Thoracic aorta (tissue), 2 donors: Measurements from ENCODE around the gene NDUFV2. TPM values are rescaled to one million over a fixed set of nuclear protein-coding genes. Genes with fewer than 3 reads are reported as not detected.
A peak's percentile ranks its signal among the peaks of the same experiment; 100 is the strongest.

Experiments used
- ATAC-seq: fragments of 150-250 bp; one replicate; pipeline ENCODE4 v1.8.0; 2017; ENCODE audit warnings: low read depth; ENCODE audit not compliant: insufficient number of reproducible peaks, low FRiP score
- DNase-seq: peaks from one replicate; pipeline ENCODE4 v3.0.0-alpha.2; 2020; ENCODE audit warnings: low spot score
- H3K27ac ChIP-seq, 2 donors: fragments of 200-600 bp; sonication (generic); 1 replicate in 1 of 2; 2 replicates in 1 of 2; pipeline ENCODE4 v1.5.1; 2016; ENCODE audit warnings: mild to moderate bottlenecking in 2 of 2, moderate library complexity in 2 of 2
- H3K27me3 ChIP-seq: fragments of 200-600 bp; sonication (generic); replicated peaks from 2 replicates; pipeline ENCODE4 v1.6.0; 2016; ENCODE audit warnings: mild to moderate bottlenecking; ENCODE audit not compliant: insufficient read depth
- H3K36me3 ChIP-seq: fragments of 200-600 bp; sonication (generic); one replicate; pipeline ENCODE4 v1.5.1; 2016
- H3K4me1 ChIP-seq, 2 donors: fragments of 200-600 bp; sonication (generic); 1 replicate in 1 of 2; 2 replicates in 1 of 2; pipeline versions ENCODE4 v1.5.1 to v1.6.0; 2016; ENCODE audit warnings: low read depth in 2 of 2, mild to moderate bottlenecking in 1 of 2; ENCODE audit not compliant: control insufficient read depth in 1 of 2
- H3K4me3 ChIP-seq: fragments of 200-600 bp; sonication (generic); 2 replicates; pipeline ENCODE4 v1.5.1; 2016; ENCODE audit warnings: mild to moderate bottlenecking
- H3K9me3 ChIP-seq: fragments of 200-600 bp; sonication (generic); 2 replicates; pipeline ENCODE4 v1.5.1; 2016
- CTCF ChIP-seq: fragments of 200-600 bp; sonication (generic); IDR thresholded peaks from one replicate; pipeline ENCODE4 v1.5.1; 2019; ENCODE audit warnings: antibody characterized with exemption
- total RNA-seq, 2 donors: library from RNA; depleted of rRNA; stranded (reverse); fragments of >200 nt; gene quantifications; one replicate each; pipeline versions ENCODE4 v1.1.0 to v1.2.3, GENCODE V29; 2016

Gene NDUFV2
- total RNA-seq, 2 donors from 2014 or later = 44.0 to 94.9 TPM

- no peak for ATAC-seq
- Histone ChIP-seq H3K27me3 (no peaks in the 10 kb centered on the region), H3K27ac (no peak overlapping the region), H3K36me3 (no peaks in the 10 kb centered on the region), H3K4me3 (peak overlapping the region; percentile 89), H3K4me1 (peaks cover 55 to 76% of the 10 kb centered on the region in 2 donors), H3K9me3 (no peaks in the 10 kb centered on the region)
- TF ChIP-seq CTCF = no peak
- no peak for DNase-seq
Measured at GRCh38 chr18:9106094-9106493, 3.6 kb downstream of the NDUFV2 start.

- DNase-seq (no peak), ATAC-seq (no peak)
- Histone ChIP-seq H3K27ac (no peak overlapping the region), H3K9me3 (no peaks in the 10 kb centered on the region), H3K4me3 (no peak overlapping the region), H3K27me3 (no peaks in the 10 kb centered on the region), H3K4me1 (peaks cover 56 to 85% of the 10 kb centered on the region in 2 donors), H3K36me3 (no peaks in the 10 kb centered on the region)
- no peak for TF ChIP-seq CTCF
Measured at GRCh38 chr18:9106800-9107584, 4.5 kb downstream of the NDUFV2 start.

GRCh38 chr18:9108911-9109310, 6.4 kb downstream of the NDUFV2 start:
- DNase-seq (no peak), ATAC-seq (no peak)
- Histone ChIP-seq H3K4me3 (no peak overlapping the region), H3K4me1 (peaks cover 67 to 94% of the 10 kb centered on the region in 2 donors), H3K27me3 (no peaks in the 10 kb centered on the region), H3K9me3 (no peaks in the 10 kb centered on the region), H3K36me3 (no peaks in the 10 kb centered on the region), H3K27ac (peak overlapping the region; percentile 12 to 53)
- TF ChIP-seq CTCF = no peak

- DNase-seq (no peak), ATAC-seq (no peak)
- H3K4me3 ChIP-seq = peak overlapping the region; percentile 17
- no peaks in the 10 kb centered on the region for H3K27me3 ChIP-seq
- no peaks in the 10 kb centered on the region for H3K9me3 ChIP-seq
- H3K36me3 ChIP-seq = no peaks in the 10 kb centered on the region
- TF ChIP-seq CTCF = no peak
- peak overlapping the region; percentile 12 to 53 for H3K27ac ChIP-seq
- H3K4me1 ChIP-seq = peaks cover 69 to 91% of the 10 kb centered on the region in 2 donors
Measured at GRCh38 chr18:9109523-9109922, 7.0 kb downstream of the NDUFV2 start.

GRCh38 chr18:9113468-9114149, 11.1 kb downstream of the NDUFV2 start:
- Histone ChIP-seq H3K27me3 (no peaks in the 10 kb centered on the region), H3K27ac (no peak overlapping the region), H3K9me3 (no peaks in the 10 kb centered on the region), H3K4me3 (no peak overlapping the region), H3K4me1 (peaks cover 69 to 87% of the 10 kb centered on the region in 2 donors), H3K36me3 (no peaks in the 10 kb centered on the region)
- no peak for TF ChIP-seq CTCF
- ATAC-seq (no peak), DNase-seq (no peak)
